HepG2 (cell line): ENCODE results near the gene HSP90AA1. TPM values are rescaled to one million over a fixed set of nuclear protein-coding genes. Genes with fewer than 3 reads are reported as not detected.
A peak's percentile ranks its signal among the peaks of the same experiment; 100 is the strongest.

ENCODE experiments used
- AGO1 ChIP-seq: fragments of 200-400 bp; formaldehyde crosslinking; IDR thresholded peaks from 2 replicates; pipeline ENCODE4 v1.6.1; 2017; ENCODE audit warnings: mild to moderate bottlenecking, low read depth, low read length, moderate library complexity; ENCODE audit not compliant: poor library complexity, severe bottlenecking
- AGO2 ChIP-seq: fragments of 200-400 bp; formaldehyde crosslinking; optimal IDR thresholded peaks from 2 replicates; pipeline ENCODE3; 2017; ENCODE audit warnings: mild to moderate bottlenecking, low read depth, low read length, moderate library complexity
- ARNT ChIP-seq: fragments of 450-650 bp; IDR thresholded peaks from 2 replicates; pipeline ENCODE4 v1.6.1; 2017
- BCLAF1 ChIP-seq: fragments of 450-650 bp; IDR thresholded peaks from 2 replicates; pipeline ENCODE4 v1.6.1; 2017; ENCODE audit warnings: mild to moderate bottlenecking
- BRCA1 ChIP-seq: sonication (generic); formaldehyde crosslinking; IDR thresholded peaks from 2 replicates; pipeline ENCODE4 v1.4.0; 2020; ENCODE audit warnings: missing genetic modification reagents
- GABPB1 ChIP-seq: IDR thresholded peaks from 2 replicates; pipeline ENCODE4 v1.6.1; 2016; ENCODE audit warnings: mild to moderate bottlenecking, missing genetic modification reagents, moderate library complexity, missing compliant biosample characterization
- HNF1A ChIP-seq, 2 experiments: sonication (generic) in 1 of 2; formaldehyde crosslinking in 1 of 2; IDR thresholded peaks; 2 replicates each; pipeline versions ENCODE4 v1.4.0 to v1.6.1; 2016 to 2020; ENCODE audit warnings: borderline replicate concordance in 1 of 2, low read depth in 1 of 2, mild to moderate bottlenecking in 1 of 2, missing genetic modification reagents in 1 of 2
- HOXA7 ChIP-seq: sonication (generic); formaldehyde crosslinking; IDR thresholded peaks from 2 replicates; pipeline ENCODE4 v1.8.1; 2022; ENCODE audit warnings: mild to moderate bottlenecking, missing genetic modification reagents, moderate library complexity
- KDM1A ChIP-seq: IDR thresholded peaks from 2 replicates; pipeline ENCODE4 v1.6.1; 2016; ENCODE audit warnings: missing compliant biosample characterization
- MEF2D ChIP-seq: sonication (generic); formaldehyde crosslinking; IDR thresholded peaks from 2 replicates; pipeline ENCODE4 v1.5.1; 2020; ENCODE audit warnings: mild to moderate bottlenecking, missing genetic modification reagents
- PHF21A ChIP-seq: sonication (generic); formaldehyde crosslinking; IDR thresholded peaks from 2 replicates; pipeline ENCODE4 v1.5.0; 2020; ENCODE audit warnings: mild to moderate bottlenecking, missing genetic modification reagents
- POGK ChIP-seq: sonication (generic); formaldehyde crosslinking; conservative IDR thresholded peaks from 2 replicates; pipeline ENCODE4 v1.8.0; 2022; ENCODE audit warnings: mild to moderate bottlenecking, moderate library complexity, missing genetic modification reagents
- ZBTB34 ChIP-seq: sonication (generic); formaldehyde crosslinking; IDR thresholded peaks from 2 replicates; pipeline ENCODE4 v1.8.0; 2022; ENCODE audit warnings: mild to moderate bottlenecking, missing genetic modification reagents
- ZNF557 ChIP-seq: sonication (generic); formaldehyde crosslinking; IDR thresholded peaks from 2 replicates; pipeline ENCODE4 v1.4.0; 2020; ENCODE audit warnings: missing genetic modification reagents
- ZNF615 ChIP-seq: sonication (generic); formaldehyde crosslinking; IDR thresholded peaks from 2 replicates; pipeline ENCODE4 v1.5.0; 2020; ENCODE audit warnings: mild to moderate bottlenecking, missing genetic modification reagents, borderline replicate concordance
- ZNF639 ChIP-seq: conservative IDR thresholded peaks from 2 replicates; pipeline ENCODE4 v1.6.1; 2018; ENCODE audit warnings: missing genetic modification reagents
- polyA plus RNA-seq, 8 experiments: library from polyadenylated mRNA; depleted of rRNA in 3 of 8; stranded (reverse) in 7 of 8; unstranded in 1 of 8; fragments of >200 nt; fragmentation: Illumina TruSeq in 4 of 8; extraction: Trizol in 4 of 8; gene quantifications; 2 replicates each; pipeline versions ENCODE4 v1.2.1 to v1.2.3, GENCODE V29; 2011 to 2016; ENCODE audit warnings: low read depth in 4 of 8, missing spikeins in 1 of 8, mixed read lengths in 1 of 8; ENCODE audit not compliant: insufficient read depth in 1 of 8
- total RNA-seq, 5 experiments: library from RNA; depleted of rRNA; stranded (reverse); fragments of >200 nt; fragmentation: Illumina TruSeq; extraction: Trizol; gene quantifications; 2 replicates each; pipeline ENCODE4 v1.2.3, GENCODE V29; 2016; ENCODE audit warnings: low read depth in 1 of 5

Gene HSP90AA1
- total and polyA plus RNA-seq, 2 of the 13 experiments (the other 11 are each of a cell fraction or from before 2014, with no cell fraction given) = 262 to 636 TPM

GRCh38 chr14:102063109-102063807 lies 23.6 kb downstream of the HSP90AA1 start (continued):
- TF ChIP-seq AGO2 = no peak
- no peak for TF ChIP-seq MEF2D (CRISPR knock-in tag)
- no peak for TF ChIP-seq ZNF557
- TF ChIP-seq KDM1A (CRISPR knock-in tag) = no peak
- no peak for TF ChIP-seq POGK (CRISPR knock-in tag)
- no peak for TF ChIP-seq ARNT
- TF ChIP-seq BCLAF1 = no peak
- TF ChIP-seq ZNF615 (CRISPR knock-in tag) = no peak
- no peak for TF ChIP-seq ZBTB34 (CRISPR knock-in tag)
- TF ChIP-seq HNF1A (IDR thresholded peaks at IDR 0.05; ENCODE audit: low read depth) = no peak
- TF ChIP-seq HNF1A (CRISPR knock-in tag; IDR thresholded peaks at IDR 0.05; ENCODE audit: borderline replicate concordance) = no peak
- no peak for TF ChIP-seq HOXA7 (CRISPR knock-in tag)
- TF ChIP-seq PHF21A (CRISPR knock-in tag) = no peak
- peak; percentile 36; the same call in 1 of the 2 replicates for TF ChIP-seq GABPB1 (CRISPR knock-in tag)
- TF ChIP-seq ZNF639 (CRISPR knock-in tag) = no peak
- TF ChIP-seq AGO1 = no peak
- TF ChIP-seq BRCA1 = no peak
